GM12891 (cell line): ENCODE data around the gene TIE1.

ENCODE experiments used
- DNase-seq: peaks from one replicate; pipeline ENCODE4 v3.0.0; 2011; ENCODE audit warnings: low spot score; ENCODE audit not compliant: insufficient read length
- FAIRE-seq: peaks from 2 replicates; lab custom pipeline; 2011; peaks lifted over from hg19 to GRCh38; lab: Jason Lieb, UNC
- PAX5 ChIP-seq: IDR thresholded peaks from 2 replicates; pipeline ENCODE4 v1.6.1; 2011; ENCODE audit warnings: low read length, moderate library complexity, mild to moderate bottlenecking; ENCODE audit not compliant: insufficient read depth, severe bottlenecking
- POLR2A ChIP-seq: IDR thresholded peaks from 2 replicates; pipeline ENCODE4 v1.6.1; 2011; ENCODE audit warnings: low read depth, low read length, control low read depth
- POLR2AphosphoS5 ChIP-seq: IDR thresholded peaks from 2 replicates; pipeline ENCODE4 v1.6.1; 2011; ENCODE audit warnings: low read depth, low read length, control low read depth
- POU2F2 ChIP-seq: IDR thresholded peaks from 2 replicates; pipeline ENCODE4 v1.6.1; 2011; ENCODE audit warnings: low read depth, mild to moderate bottlenecking, control low read depth, low read length, moderate library complexity
- SPI1 ChIP-seq: IDR thresholded peaks from 2 replicates; pipeline ENCODE4 v1.6.1; 2011; ENCODE audit warnings: low read depth, low read length, control low read depth
- TAF1 ChIP-seq: IDR thresholded peaks from 2 replicates; pipeline ENCODE4 v1.6.1; 2011; ENCODE audit warnings: low read depth, low read length, control low read depth

Gene TIE1

GRCh38 chr1:43334453-43335205 lies 33.8 kb downstream of the TIE1 start:
- DNase-seq = no peak
- no peak for FAIRE-seq
- TF ChIP-seq POU2F2 (no peak), POLR2AphosphoS5 (no peak), SPI1 (no peak), PAX5 (no peak), TAF1 (no peak), POLR2A (no peak)

DNA sequence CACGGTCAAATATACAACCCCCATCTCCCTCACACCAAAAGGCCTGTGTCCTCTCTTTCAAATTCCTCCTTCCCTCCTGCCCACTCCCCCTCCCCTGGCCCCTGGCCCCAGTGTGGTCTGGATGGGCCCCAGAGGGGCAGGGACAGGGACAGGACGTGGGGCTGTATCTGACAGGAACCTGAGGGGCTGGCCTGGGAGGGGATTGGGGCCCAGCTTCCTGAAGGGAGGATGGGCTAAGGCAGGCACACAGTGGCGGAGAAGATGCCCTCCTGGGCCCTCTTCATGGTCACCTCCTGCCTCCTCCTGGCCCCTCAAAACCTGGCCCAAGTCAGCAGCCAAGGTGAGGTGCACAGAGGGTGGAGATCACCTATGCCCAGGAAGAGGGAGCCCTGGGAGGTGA lies 36.8 kb downstream of the TIE1 start, which contains the start of gene MPL:
Gene MPL (plus strand): TSS at position 231 of the 400 bp plus-strand sequence. CDS start 31 bp downstream, at position 262.
- no peak for FAIRE-seq
- no peak for TF ChIP-seq PAX5
- TF ChIP-seq POLR2AphosphoS5 = no peak
- no peak for TF ChIP-seq SPI1
- TF ChIP-seq TAF1 = no peak
- TF ChIP-seq POU2F2 = no peak
- no peak for TF ChIP-seq POLR2A
- no peak for DNase-seq

GRCh38 chr1:43338001-43338400 lies 37.2 kb downstream of the TIE1 start:
- FAIRE-seq = no peak
- no peak for TF ChIP-seq PAX5
- no peak for TF ChIP-seq POLR2A
- no peak for TF ChIP-seq POU2F2
- no peak for TF ChIP-seq POLR2AphosphoS5
- no peak for TF ChIP-seq SPI1
- no peak for TF ChIP-seq TAF1
- DNase-seq = no peak

GRCh38 chr1:43339584-43340232 lies 38.9 kb downstream of the TIE1 start:
- FAIRE-seq (no peak), DNase-seq (no peak)
- TF ChIP-seq PAX5 (no peak), TAF1 (no peak), SPI1 (no peak), POLR2A (no peak), POU2F2 (no peak), POLR2AphosphoS5 (no peak)

GRCh38 chr1:43340559-43340958 lies 39.8 kb downstream of the TIE1 start:
- DNase-seq (no peak), FAIRE-seq (no peak)
- TF ChIP-seq POU2F2 = no peak
- TF ChIP-seq PAX5 = no peak
- TF ChIP-seq SPI1 = no peak
- no peak for TF ChIP-seq POLR2A
- TF ChIP-seq TAF1 = no peak
- no peak for TF ChIP-seq POLR2AphosphoS5

DNA sequence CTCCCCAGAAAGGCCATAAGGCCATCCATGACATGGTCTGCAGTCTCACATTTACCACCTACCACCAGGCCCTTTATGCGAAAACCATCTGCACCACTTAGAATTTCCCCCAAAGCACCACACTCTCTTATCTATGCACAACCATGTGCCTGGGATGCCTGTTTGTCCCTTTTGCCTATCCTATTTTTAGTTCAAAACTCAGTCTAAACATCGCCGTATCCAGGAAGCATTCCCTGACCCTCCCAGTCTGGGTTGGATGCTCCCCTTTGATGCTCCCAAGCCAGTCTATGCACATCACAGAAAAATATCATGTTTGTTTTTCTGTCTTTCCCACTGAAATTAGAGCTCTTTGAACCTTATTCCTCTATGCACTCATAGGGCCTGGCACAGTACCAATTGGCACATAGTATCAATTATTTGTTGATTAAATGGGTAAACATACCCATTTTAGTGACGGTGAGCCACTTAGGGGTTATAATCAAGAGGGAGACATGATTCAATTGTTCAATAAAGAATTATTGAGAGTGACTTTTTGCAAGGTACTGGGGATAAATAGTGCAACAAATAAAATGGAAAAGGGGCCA lies 43.6 kb downstream of the TIE1 start:
- FAIRE-seq (no peak), DNase-seq (no peak)
- TF ChIP-seq POU2F2 (no peak), PAX5 (no peak), POLR2A (no peak), SPI1 (no peak), POLR2AphosphoS5 (no peak), TAF1 (no peak)

DNA sequence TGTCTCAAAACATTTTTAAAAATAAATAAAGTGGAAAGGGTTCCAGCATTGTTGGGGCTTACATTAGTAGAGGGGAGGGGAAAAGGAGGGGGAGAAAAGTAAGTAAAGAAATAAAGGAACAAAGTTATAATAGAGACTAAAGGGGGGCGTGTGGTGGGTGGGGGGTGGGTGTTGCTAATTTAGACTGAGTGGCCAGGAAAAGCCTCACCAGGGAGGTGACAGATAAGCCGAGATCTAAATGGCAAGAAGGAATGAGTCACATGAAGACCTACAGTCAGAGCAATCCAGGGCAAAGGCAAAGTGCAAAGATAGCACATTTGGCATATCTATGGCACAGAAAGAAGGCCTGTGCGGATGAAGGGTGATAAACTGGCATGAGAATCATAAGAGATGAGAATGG lies 44.3 kb downstream of the TIE1 start:
- TF ChIP-seq PAX5 = no peak
- TF ChIP-seq TAF1 = no peak
- no peak for TF ChIP-seq POU2F2
- no peak for TF ChIP-seq POLR2A
- TF ChIP-seq POLR2AphosphoS5 = no peak
- TF ChIP-seq SPI1 = no peak
- DNase-seq (no peak), FAIRE-seq (no peak)

DNA sequence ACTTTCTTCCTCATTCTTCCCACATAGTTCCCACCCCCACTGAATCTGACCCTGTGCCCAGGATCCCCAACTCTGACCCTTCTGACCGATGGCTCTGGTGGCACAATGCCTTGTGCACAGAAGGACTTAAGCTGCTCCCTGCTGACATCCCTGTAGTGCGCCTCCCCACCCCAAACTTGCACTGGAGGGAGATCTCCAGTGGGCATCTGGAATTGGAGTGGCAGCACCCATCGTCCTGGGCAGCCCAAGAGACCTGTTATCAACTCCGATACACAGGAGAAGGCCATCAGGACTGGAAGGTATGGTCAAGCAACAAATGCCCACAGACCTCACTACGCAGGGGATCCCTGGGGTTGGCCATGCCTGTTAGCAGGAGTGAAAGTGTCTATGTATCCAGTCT lies 45.9 kb downstream of the TIE1 start:
- DNase-seq = no peak
- no peak for FAIRE-seq
- TF ChIP-seq POLR2A (no peak), SPI1 (no peak), POLR2AphosphoS5 (no peak), PAX5 (no peak), TAF1 (no peak), POU2F2 (no peak)

DNA sequence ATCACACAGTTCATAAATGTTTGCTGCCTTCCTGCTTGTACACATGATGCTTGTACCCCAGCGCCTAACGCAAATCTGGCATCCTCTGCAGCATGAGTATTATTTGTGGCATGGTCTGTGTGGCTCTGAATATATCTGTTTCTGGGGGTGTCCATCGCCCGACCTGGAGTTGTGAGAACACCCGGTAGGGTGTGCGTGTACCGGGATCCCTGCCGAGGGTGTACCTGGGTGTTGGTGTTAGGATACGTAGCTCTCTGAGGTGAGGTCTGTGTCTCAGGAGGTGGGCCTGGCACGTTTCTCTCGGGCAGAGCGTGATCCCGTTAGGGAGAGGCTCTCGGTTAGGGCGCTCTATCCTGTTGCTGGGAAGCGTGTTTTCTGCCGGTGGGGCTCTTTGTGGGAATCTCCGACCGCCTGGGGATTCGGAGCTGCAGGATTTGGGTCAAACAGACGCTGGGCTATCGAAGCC lies 47.6 kb downstream of the TIE1 start:
- no peak for FAIRE-seq
- DNase-seq = no peak
- no peak for TF ChIP-seq POU2F2
- no peak for TF ChIP-seq POLR2AphosphoS5
- no peak for TF ChIP-seq PAX5
- no peak for TF ChIP-seq POLR2A
- TF ChIP-seq TAF1 = no peak
- no peak for TF ChIP-seq SPI1
